ENCODE data around the gene COL5A2. TPM values are rescaled to one million over a fixed set of nuclear protein-coding genes. Genes with fewer than 3 reads are reported as not detected.

Gene COL5A2
- total and polyA plus RNA-seq, 9 of the 15 experiments (the other 6 are each of a cell fraction or from before 2014, with no cell fraction given), result 0.01 to 0.54 (median 0.19) TPM

DNA sequence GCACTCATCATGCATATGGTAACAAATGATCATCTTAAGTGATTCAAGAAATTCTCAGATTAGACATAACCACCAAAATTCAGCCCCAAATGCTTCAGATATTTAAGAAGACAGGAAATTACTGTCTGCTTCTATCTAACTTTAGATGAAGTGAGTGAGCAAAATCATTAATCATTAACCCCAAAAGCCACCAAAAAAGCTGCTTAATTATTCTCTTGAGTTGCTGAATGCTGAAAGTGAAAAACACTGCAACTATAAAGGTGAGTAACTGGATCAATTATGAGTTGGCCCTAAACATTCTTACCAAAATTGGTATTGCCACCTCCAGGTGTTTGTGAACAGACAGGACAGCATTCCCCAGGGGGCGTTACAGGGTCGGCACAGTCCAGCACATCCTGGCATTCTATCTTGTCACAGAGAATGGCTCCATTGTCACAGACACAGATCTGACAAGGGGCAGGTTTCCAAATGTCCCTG, 69.6 kb downstream of the COL5A2 start:
- Histone ChIP-seq H3K27ac (ENCODE audit: extremely low read depth, low read depth, low read length) (no peak overlapping the region), H3K79me2 (ENCODE audit: control insufficient read depth, insufficient read depth, low read length) (no peaks in the 10 kb centered on the region), H3K4me2 (ENCODE audit: insufficient read depth, low read length) (no peak overlapping the region), H3K4me1 (replicated peaks in 1 of 2; ENCODE audit: control insufficient read depth in 2 of 2, insufficient read depth in 2 of 2, low read length in 2 of 2) (no peaks in the 10 kb centered on the region), H3K9ac (ENCODE audit: insufficient read depth in 1 of 2, low read depth in 2 of 2, low read length in 2 of 2) (no peak overlapping the region), H3K9me3 (replicated peaks; ENCODE audit: control insufficient read depth, insufficient read depth, low read depth, low read length) (no peaks in the 10 kb centered on the region), H3K9me1 (ENCODE audit: control insufficient read depth, insufficient read depth, low read length) (no peaks in the 10 kb centered on the region), H3K4me3 (no peak overlapping the region), H2AFZ (ENCODE audit: low read depth, low read length) (no peak overlapping the region), H3K27me3 (ENCODE audit: control insufficient read depth in 2 of 2, insufficient read depth in 2 of 2, low read length in 2 of 2) (no peaks in the 10 kb centered on the region), H3K36me3 (ENCODE audit: control insufficient read depth, insufficient read depth, low read length) (no peaks in the 10 kb centered on the region), H4K20me1 (replicated peaks; ENCODE audit: control insufficient read depth, insufficient read depth, low read length) (no peaks in the 10 kb centered on the region)
- CTCF ChIA-PET (ENCODE audit: low intra/inter-chr PET ratio), result no interaction called here
- BruUV-seq (replicated peaks), result no TSS peak
- DNase-seq (ENCODE audit: extremely low read depth in 1 of 4, low spot score in 3 of 4) (no peak), ATAC-seq (no peak), FAIRE-seq (no peak)
- POLR2A ChIA-PET, result no interaction called here
- intact Hi-C loops (cut with micrococcal nuclease), result no loop called here
- in situ Hi-C loops (cut with MboI), result no loop called here
- 0% methylated on average over 2 of the region's 2 CpGs for WGBS (ENCODE audit: insufficient coverage, low coverage, missing lambda C conversion rate)
- TF ChIP-seq HLTF (IDR thresholded peaks at IDR 0.05) (no peak), RCOR1 (IDR thresholded peaks at IDR 0.05; ENCODE audit: borderline replicate concordance in 1 of 2, low read depth in 2 of 2, low read length in 2 of 2) (no peak), ZBTB7A (IDR thresholded peaks at IDR 0.05; ENCODE audit: borderline replicate concordance, control insufficient read depth, low read depth, low read length) (no peak), KDM4B (IDR thresholded peaks at IDR 0.05; ENCODE audit: borderline replicate concordance in 2 of 2, low read depth in 1 of 2) (no peak), HSF4 (CRISPR knock-in tag; IDR thresholded peaks at IDR 0.05; ENCODE audit: borderline replicate concordance) (no peak), E2F4 (CRISPR knock-in tag; IDR thresholded peaks at IDR 0.05; ENCODE audit: low read depth) (no peak), ZNF143 (CRISPR knock-in tag; IDR thresholded peaks at IDR 0.05) (no peak), EHMT2 (IDR thresholded peaks at IDR 0.05) (no peak), NR2C2 (CRISPR knock-in tag; IDR thresholded peaks at IDR 0.05) (no peak), NR2C2 (tag; IDR thresholded peaks at IDR 0.05) (no peak), NONO (IDR thresholded peaks at IDR 0.05; ENCODE audit: low read depth in 2 of 2, low read length in 1 of 2) (no peak), U2AF1 (optimal IDR thresholded peaks at IDR 0.05; ENCODE audit: low read depth, low read length) (no peak), NKRF (IDR thresholded peaks at IDR 0.05; ENCODE audit: borderline replicate concordance) (no peak), THRB (CRISPR knock-in tag; conservative IDR thresholded peaks at IDR 0.05) (no peak)
- TF ChIP-seq, protein P1, sequence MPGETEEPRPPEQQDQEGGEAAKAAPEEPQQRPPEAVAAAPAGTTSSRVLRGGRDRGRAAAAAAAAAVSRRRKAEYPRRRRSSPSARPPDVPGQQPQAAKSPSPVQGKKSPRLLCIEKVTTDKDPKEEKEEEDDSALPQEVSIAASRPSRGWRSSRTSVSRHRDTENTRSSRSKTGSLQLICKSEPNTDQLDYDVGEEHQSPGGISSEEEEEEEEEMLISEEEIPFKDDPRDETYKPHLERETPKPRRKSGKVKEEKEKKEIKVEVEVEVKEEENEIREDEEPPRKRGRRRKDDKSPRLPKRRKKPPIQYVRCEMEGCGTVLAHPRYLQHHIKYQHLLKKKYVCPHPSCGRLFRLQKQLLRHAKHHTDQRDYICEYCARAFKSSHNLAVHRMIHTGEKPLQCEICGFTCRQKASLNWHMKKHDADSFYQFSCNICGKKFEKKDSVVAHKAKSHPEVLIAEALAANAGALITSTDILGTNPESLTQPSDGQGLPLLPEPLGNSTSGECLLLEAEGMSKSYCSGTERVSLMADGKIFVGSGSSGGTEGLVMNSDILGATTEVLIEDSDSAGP (CRISPR knock-in tag; IDR thresholded peaks at IDR 0.05), result no peak
- TF ChIP-seq, protein P2, sequence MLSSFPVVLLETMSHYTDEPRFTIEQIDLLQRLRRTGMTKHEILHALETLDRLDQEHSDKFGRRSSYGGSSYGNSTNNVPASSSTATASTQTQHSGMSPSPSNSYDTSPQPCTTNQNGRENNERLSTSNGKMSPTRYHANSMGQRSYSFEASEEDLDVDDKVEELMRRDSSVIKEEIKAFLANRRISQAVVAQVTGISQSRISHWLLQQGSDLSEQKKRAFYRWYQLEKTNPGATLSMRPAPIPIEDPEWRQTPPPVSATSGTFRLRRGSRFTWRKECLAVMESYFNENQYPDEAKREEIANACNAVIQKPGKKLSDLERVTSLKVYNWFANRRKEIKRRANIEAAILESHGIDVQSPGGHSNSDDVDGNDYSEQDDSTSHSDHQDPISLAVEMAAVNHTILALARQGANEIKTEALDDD (IDR thresholded peaks at IDR 0.05), result no peak
